GM11168 (cell line): ENCODE results near the gene H6PD.

ENCODE experiments used
- in situ Hi-C: fragments of 300-500 bp; cut with MboI; formaldehyde crosslinking; loops from one replicate; pipeline ENCODE4 v1.12.0; 2022; ENCODE audit warnings: low sequenced_read_pairs; ENCODE audit not compliant: unreplicated experiment

The H6PD gene

GRCh38 chr1:9270290-9270883, 35.8 kb downstream of the H6PD start:
- in situ Hi-C loops: no loop called here

GRCh38 chr1:9271283-9271682, 36.7 kb downstream of the H6PD start:
- in situ Hi-C loops: no loop called here

- in situ Hi-C loops: no loop called here
These were observed 37.5 kb downstream of the H6PD start for GRCh38 chr1:9271861-9272595.

GRCh38 chr1:9273177-9273576, 38.6 kb downstream of the H6PD start:
- in situ Hi-C loops: no loop called here

- in situ Hi-C loops: no loop called here
These were observed 40.6 kb downstream of the H6PD start for GRCh38 chr1:9275161-9275560.

- in situ Hi-C loops: no loop called here
These were observed 41.0 kb downstream of the H6PD start for GRCh38 chr1:9275567-9276034.

GRCh38 chr1:9278116-9278515, 43.5 kb downstream of the H6PD start:
- in situ Hi-C loops: no loop called here

- in situ Hi-C loops: no loop called here
These were observed 44.1 kb downstream of the H6PD start for GRCh38 chr1:9278585-9279153.

- in situ Hi-C loops: no loop called here
These were observed 44.7 kb downstream of the H6PD start for GRCh38 chr1:9279172-9279840.

- in situ Hi-C loops: loop anchor here (10.0 kb wide), 1 partner anchor 295 kb away; no protein-coding TSS in a partner anchor
These were observed 45.7 kb downstream of the H6PD start for GRCh38 chr1:9280015-9280860.

GRCh38 chr1:9281071-9281827, 46.7 kb downstream of the H6PD start:
- in situ Hi-C loops: loop anchor here (10.0 kb wide), 1 partner anchor 294 kb away; no protein-coding TSS in a partner anchor

GRCh38 chr1:9281908-9282695, 47.5 kb downstream of the H6PD start:
- in situ Hi-C loops: loop anchor here (10.0 kb wide), 1 partner anchor 293 kb away; no protein-coding TSS in a partner anchor

GRCh38 chr1:9282696-9282955, 48.1 kb downstream of the H6PD start:
- in situ Hi-C loops: loop anchor here (10.0 kb wide), 1 partner anchor 292 kb away; no protein-coding TSS in a partner anchor

- in situ Hi-C loops: loop anchor here (10.0 kb wide), 1 partner anchor 291 kb away; no protein-coding TSS in a partner anchor
These were observed 49.5 kb downstream of the H6PD start for GRCh38 chr1:9284061-9284460.

GRCh38 chr1:9286556-9286955, 52.0 kb downstream of the H6PD start:
- in situ Hi-C loops: loop anchor here (5.0 to 10.0 kb wide), 2 partner anchors 171 to 288 kb away; no protein-coding TSS in a partner anchor

- in situ Hi-C loops: loop anchor here (5.0 to 10.0 kb wide), 2 partner anchors 168 to 286 kb away; no protein-coding TSS in a partner anchor
These were observed 54.5 kb downstream of the H6PD start for GRCh38 chr1:9289090-9289534.

- in situ Hi-C loops: loop anchor here (5.0 to 10.0 kb wide), 3 partner anchors 167 to 285 kb away; no protein-coding TSS in a partner anchor
These were observed 55.3 kb downstream of the H6PD start for GRCh38 chr1:9289711-9290485.
